Astrocyte (in vitro differentiated cells and primary cell): ENCODE results near the gene TNNT3.
"Not testable (repeated sequence)": the region's sequence is repeated elsewhere in the genome, so short reads cannot be mapped to it uniquely, and the experiment has no call there.

Experiments
- EZH2 ChIP-seq: IDR thresholded peaks from 2 replicates; pipeline ENCODE4 v1.6.1; 2012; ENCODE audit warnings: mild to moderate bottlenecking, low read length, inconsistent platforms; ENCODE audit not compliant: insufficient read depth
- TF ChIP-seq, protein P1 (sequence below): IDR thresholded peaks from 2 replicates; pipeline ENCODE4 v1.5.1; 2011; ENCODE audit warnings: low read depth, mild to moderate bottlenecking, inconsistent platforms, low read length, moderate library complexity; ENCODE audit not compliant: insufficient read depth

DNA sequence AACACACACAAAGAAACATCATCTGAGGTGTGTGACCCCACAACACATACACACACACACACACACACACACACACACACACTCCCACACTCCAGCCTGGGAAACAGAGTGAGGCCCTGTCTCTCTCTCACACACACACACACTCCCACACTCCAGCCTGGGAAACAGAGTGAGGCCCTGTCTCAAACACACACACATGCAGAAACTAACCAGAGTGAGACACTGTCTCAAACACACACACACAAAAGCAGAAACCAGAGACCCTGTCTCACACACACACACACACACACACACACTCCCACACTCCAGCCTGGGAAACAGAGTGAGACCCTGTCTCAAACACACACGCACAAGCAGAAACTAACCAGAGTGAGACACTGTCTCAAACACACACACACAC lies 20.3 kb downstream of the TNNT3 start:
- TF ChIP-seq, protein P1, sequence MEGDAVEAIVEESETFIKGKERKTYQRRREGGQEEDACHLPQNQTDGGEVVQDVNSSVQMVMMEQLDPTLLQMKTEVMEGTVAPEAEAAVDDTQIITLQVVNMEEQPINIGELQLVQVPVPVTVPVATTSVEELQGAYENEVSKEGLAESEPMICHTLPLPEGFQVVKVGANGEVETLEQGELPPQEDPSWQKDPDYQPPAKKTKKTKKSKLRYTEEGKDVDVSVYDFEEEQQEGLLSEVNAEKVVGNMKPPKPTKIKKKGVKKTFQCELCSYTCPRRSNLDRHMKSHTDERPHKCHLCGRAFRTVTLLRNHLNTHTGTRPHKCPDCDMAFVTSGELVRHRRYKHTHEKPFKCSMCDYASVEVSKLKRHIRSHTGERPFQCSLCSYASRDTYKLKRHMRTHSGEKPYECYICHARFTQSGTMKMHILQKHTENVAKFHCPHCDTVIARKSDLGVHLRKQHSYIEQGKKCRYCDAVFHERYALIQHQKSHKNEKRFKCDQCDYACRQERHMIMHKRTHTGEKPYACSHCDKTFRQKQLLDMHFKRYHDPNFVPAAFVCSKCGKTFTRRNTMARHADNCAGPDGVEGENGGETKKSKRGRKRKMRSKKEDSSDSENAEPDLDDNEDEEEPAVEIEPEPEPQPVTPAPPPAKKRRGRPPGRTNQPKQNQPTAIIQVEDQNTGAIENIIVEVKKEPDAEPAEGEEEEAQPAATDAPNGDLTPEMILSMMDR, result not testable (repeated sequence)
- TF ChIP-seq EZH2, result not testable (repeated sequence)
